NOMO-1 treated with dmso at 0.1 percent for 144 hours (cell line): ENCODE data around the gene OR10A4.
"Not testable (repeated sequence)": the region's sequence is repeated elsewhere in the genome, so short reads cannot be mapped to it uniquely, and the experiment has no call there.

Source experiments
- DNase-seq: peaks from one replicate; lab custom pipeline; 2025; ENCODE audit not compliant: unreplicated experiment; lab: John Stamatoyannopoulos, UW

OR10A4 gene

DNA sequence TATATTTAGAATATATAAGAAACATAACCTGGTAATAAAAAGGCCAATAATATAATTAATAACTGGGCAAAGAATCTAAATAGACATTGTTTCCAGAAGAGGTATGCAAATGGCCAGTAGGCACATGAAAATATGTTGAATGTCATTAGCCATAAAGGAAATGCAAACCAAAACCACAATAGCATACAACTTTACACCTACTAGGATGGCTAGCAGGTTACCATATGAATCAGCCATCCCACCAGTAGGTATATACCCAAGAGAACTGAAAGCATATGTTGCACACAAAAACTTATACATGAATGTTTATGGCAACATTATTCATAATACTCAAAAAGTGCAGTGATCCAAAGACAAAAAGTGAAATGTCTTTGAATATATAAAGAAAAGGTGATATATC lies 18.6 kb downstream of the OR10A4 start:
- no peak for DNase-seq

DNA sequence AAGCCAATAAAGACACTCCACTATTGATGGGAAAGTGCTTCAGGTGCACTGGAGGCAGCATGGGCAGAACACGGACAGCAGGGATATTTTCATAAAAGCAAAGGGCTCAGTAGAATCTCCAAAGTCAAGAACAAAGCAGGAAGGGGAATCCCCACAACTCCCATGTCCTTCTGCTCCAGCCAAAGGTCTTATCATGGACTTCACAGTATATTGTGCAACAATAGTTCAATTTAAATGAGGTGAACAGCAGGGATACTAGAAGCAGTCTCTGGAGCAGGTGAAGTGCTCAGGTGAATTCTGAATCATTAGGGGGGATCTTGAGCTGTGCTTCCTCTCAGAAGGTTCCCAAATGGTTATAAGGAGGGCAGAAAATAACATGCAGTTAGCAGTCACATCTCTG lies 22.5 kb downstream of the OR10A4 start:
- DNase-seq: no peak

DNA sequence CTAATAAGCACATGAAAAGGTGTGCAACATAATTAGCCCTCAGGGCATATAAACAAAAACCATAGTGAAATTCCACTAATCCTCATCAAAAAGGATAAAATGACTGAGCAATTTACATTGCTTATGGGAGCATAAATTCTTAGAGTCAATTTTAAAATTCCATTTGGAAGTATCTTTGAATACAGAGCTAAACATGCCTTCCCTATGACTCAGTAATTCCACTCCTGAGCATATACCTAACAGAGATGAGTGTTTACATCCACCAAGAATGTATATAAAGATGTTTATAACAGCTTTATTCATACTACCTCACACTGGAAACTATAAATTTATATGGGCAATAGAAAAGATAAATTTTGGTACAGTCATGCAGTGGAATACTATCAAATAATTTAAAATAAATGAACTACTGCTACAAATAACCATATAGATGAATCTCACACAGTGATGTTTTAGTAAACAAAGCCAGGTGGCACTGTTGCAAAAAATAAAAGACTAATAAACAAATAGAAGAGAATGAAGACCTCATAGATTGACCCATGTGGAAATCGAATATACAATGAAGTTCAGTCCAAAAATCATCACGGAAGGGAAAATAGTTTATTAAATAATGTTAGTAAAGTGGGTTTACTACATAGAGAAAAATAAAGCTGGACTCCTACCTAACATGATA lies 24.0 kb downstream of the OR10A4 start:
- no peak for DNase-seq

DNA sequence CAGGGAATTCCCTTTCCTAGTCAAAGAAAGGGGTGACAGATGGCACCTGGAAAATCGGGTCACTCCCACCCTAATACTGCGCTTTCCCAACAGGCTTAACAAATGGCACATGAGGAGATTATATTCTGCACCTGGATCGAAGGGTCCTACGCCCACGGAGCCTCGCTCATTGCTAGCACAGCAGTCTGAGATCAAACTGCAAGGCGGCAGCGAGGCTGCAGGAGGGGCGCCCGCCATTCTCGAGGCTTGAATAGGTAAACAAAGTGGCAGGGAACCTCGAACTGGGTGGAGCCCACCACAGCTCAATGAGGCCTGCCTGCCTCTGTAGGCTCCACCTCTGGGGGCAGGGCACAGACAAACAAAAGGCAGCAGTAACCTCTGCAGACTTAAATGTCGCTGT lies 28.4 kb downstream of the OR10A4 start:
- DNase-seq: not testable (repeated sequence)

DNA sequence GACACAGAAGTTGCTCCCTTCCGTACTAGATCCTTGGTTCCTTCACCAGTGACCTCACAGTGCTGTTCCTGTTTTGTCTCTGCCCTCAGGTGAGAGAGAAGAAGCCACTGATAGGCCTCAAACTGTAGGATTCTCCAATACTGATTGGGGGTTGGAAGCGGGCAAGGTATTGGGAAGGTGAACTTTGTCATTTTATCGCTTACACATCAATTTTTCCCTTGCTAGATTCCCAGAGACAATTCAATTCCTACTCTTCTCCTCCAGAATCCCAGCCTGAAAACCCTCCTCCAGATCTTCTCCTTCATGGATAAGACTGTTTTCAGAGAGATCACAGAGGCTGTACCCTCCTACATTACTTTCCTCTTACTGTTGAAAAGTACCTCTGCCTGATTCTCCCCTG lies 35.0 kb downstream of the OR10A4 start:
- DNase-seq: no peak

DNA sequence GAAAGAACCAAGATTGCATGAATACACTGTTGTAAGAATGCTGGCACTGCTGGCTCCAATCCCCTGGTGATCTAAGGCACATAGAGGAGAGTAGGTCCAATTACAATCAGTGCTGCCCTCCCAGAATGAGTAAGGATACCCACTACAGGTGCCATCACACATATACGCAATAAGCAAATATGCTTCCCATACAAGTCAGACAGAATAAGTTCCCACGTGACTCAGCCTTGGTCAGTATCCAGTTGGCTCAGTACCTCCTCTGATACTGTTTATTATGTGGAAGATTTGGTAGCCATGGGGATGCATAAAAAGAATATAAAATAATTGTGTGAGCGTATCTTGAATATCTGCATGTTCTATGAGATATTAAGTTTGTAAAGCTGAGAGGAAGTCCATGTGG lies 35.5 kb downstream of the OR10A4 start:
- no peak for DNase-seq

DNA sequence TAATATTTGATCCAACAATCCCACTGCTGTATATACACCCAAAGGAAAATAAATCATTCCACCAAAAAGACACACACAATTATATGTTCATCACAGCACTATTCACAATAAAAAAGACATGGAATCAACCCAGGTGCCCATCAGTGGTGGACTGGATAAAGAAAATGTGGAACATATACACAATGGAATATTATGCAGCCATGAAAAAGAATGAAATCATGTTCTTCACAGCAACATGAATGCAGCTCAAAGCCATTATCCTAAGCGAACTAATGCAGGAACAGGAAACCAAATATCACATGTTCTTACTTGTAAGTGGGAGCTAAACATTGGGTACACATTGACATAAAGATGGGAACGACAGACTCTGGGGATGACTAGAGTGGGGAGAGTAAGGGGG lies 43.3 kb downstream of the OR10A4 start:
- DNase-seq: no peak

DNA sequence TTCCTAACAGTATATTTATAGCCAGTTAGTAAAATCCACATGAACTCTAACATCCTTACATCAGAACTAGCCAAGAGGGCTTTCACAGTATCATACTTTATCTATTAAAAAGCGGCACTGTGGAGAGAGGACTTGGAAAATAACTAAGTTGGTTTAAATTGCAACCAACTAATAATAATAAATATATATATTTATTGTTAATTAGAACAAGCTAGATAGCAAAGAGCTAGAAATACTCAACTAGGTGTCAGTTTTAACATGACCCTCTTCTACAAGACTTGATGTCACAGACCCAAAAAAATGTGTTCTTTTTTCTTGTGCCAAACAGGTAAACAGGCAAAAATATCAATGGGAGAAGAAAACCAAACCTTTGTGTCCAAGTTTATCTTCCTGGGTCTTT lies 44.3 kb downstream of the OR10A4 start, which contains the start of gene OR2D3:
TSS of gene OR2D3 (plus strand) at position 301 of the 400 bp plus-strand sequence. CDS start at position 301, 0 bp downstream.
- DNase-seq: no peak

DNA sequence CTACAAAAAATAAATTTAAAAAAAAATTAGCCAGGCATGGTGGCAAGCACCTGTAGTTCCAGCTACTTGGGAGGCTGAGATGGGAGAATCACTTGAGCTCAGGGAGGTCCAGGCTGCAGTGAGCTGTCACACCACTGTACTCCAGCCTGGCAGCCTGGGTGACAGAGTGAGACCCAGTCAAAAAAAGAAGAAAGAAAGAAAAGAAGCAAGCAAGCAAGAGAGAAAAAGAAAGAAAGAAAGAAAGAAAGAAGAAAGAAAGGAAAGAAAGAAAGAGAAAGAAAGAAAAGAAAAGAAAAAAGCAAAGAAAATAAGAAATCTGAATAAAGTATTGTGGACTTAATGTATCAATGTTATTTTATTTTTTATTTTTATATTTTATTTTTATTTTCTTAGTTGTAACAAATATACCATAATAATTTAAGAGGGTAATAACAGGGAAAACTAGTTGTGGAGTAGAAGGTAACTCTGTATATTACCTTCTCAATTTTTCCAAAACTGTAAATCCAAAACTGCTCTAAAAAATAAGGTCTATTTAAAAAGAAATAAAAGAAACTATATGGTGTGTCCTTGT lies 48.7 kb downstream of the OR10A4 start:
- no peak for DNase-seq

DNA sequence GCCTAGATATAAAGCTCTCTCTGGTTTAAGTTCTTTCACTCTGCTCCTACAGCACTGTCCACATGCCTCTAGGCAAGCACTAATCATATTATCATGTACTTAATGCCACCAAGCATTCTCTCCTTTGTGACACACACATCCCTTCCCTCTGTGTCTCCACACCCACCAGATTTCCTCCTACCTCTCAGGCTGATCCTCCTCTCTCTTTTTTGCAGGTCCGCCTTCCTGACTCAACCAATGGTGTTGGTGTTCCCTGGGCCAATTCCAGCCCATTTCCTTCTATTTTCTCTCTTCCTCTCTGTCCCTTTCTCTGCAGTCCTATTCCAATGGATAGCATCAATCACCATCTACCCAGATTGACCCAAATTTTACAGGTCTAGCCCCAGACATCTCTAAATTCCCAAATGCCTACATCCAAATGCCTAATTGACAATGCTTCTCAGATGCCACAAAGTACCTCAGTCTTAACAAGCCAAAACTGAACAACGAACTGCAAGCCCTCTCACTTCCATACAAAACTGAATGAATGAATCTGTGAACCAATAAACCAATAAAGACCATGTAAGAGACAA lies 49.3 kb downstream of the OR10A4 start:
- no peak for DNase-seq

DNA sequence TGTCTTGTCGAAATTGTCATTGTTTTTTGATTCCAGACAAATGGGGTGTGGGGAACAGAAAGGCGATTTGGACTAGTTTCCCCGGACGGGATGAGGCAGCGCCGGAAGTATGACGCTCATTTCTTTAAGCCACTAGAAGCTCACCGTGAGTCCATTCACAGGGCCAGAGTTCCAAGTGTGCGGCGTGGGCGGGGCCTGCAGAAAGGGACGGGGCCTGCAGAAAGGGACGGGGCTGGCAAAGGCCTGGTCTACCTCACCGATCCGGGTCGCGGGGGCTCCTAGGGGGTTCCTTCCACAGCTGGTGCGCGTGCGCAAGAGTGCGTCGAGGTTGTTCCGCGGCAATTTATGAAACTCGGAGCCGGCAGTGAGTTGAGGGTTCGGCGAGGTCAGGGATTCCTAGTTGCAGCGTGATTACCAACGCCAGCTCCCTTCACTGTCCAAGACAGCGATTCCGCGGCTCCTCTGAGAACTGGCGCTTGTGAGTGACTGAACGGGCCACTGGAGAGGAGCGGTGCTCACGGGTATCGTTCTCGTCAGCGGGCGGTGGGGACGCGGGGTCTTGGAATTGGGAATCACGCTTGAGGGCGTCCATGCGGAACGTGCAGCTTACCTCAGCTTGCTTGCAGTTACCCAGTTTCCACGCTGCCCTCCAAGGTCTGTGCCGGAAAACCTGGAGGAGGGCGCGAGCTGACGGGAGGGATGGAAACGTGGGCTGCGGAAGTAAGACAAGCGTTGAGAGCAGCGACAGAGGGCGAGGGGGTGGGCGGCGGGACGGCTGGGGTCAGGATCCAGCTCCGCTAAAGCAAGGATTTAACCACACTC lies 50.0 kb downstream of the OR10A4 start, which contains the start of gene ZNF215:
TSS of gene ZNF215 (plus strand) at position 219 of the 822 bp plus-strand sequence. CDS start 5,847 bp downstream, outside the sequence.
- peak; percentile 15 for DNase-seq

DNA sequence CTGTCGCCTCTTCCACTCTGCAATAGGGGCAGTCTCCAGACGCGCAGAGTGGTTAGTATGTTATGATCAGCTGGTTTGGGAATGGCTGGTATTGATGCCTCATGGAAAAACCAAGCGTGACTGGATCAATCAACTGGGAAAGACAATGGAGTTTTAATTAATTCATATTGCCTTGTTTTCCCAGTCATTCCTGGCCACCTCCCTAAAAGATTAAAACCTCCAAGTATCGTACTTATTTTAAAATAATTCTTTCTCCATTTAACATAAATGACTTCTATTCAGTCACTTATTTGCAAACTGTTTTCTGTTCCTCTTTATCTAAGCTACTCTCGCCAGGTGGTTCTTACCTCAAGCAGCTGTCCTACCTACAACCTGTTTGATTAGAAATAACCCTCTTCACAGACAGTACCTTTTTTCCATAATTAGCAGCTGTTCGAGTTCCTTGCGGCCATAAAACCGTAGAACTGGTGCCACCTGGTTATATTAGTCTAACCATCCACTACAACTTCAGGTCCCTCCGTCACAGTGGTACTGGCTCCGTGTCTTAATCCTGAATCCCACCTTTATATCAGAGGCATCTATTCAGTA lies 50.7 kb downstream of the OR10A4 start:
- DNase-seq: no peak
